HG03520 (cell line): ENCODE measurements around the gene TPM2.

Experiments used
- ATAC-seq: cut with Tn5 transposase; IDR thresholded peaks from one replicate; pipeline ENCODE4 v1.9.1; 2021; ENCODE audit warnings: mild to moderate bottlenecking, moderate library complexity; ENCODE audit not compliant: unreplicated experiment

TPM2 gene

GRCh38 chr9:35689542-35690293 is at the start of gene TPM2:
Gene TPM2, minus strand, starts transcription at chr9:35689925. Its CDS starts 108 bp downstream, at chr9:35689817.
- ATAC-seq = no peak

DNA sequence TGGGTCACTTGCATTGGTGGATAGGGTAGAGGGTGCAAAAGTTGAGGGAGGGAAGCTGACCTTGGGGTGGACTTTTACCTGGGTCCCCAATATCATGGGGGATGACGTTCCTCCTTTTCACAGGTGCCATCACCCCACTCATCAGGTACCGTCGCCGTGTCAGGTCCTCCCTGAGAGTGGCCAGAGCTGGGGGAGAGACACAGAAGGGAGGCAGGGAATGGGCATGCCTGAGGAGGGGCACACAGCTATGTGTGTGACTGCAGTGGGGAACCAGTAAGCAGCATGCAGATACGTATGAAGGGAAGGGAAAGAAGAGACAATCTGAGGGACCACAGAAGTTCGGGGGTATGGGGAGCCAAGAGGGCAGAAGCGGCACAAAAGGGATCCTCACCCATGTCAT is 49.2 kb upstream of the TPM2 start:
- ATAC-seq = no peak

DNA sequence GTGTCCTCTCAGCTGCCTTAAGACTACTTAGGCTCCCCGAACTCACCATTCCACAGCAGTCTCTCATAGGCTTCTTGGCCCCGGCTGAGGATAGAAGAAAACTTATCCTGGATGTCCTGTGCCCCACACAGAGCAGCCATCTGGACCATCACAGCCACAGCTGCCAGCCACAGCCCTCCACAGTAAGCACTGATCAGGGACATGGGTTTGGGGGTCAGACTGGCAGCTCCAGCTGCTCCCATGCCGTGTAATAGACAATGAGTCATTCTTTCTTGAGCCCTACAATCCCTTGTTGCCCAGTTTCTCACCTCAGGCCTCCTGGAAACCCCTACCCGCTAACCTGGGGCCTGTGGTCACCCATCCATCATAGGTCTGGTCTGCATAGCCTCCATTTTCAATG is 48.5 kb upstream of the TPM2 start:
- ATAC-seq = no peak

GRCh38 chr9:35737143-35737542 is 47.4 kb upstream of the TPM2 start:
- ATAC-seq = no peak

DNA sequence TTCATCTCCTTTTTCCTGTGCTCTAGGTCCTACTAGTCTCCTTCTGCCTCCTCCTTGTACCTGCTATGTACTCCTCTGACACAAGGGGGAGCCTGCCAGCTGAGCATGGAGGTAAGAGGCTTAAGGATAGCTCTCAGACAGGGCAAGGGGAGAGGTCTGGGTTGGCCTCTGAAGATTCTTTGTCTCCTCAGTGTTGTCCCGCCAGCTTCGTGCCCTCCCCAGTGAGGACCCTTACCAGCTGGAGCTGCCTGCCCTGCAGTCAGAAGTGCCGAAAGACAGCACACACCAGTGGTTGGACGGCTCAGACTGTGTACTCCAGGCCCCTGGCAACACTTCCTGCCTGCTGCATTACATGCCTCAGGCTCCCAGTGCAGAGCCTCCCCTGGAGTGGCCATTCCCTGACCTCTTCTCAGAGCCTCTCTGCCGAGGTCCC is 46.5 kb upstream of the TPM2 start:
- ATAC-seq = no peak

- no peak for ATAC-seq
Measured at GRCh38 chr9:35734096-35734495, 44.4 kb upstream of the TPM2 start.

- peak; percentile 6 for ATAC-seq
Measured at GRCh38 chr9:35732800-35733541, 43.2 kb upstream of the TPM2 start.

GRCh38 chr9:35732185-35732799 is 42.6 kb upstream of the TPM2 start, which contains the start of the genes CREB3 and TLN1:
Gene CREB3, plus strand, starts transcription at chr9:35732666. Its CDS starts 107 bp downstream, at chr9:35732773.
Gene TLN1, minus strand, starts transcription at chr9:35732195. Its CDS starts 6,501 bp downstream, at chr9:35725694.
- ATAC-seq = peak; percentile 68

- ATAC-seq = no peak
Measured at GRCh38 chr9:35731415-35732184, 41.9 kb upstream of the TPM2 start.

GRCh38 chr9:35730486-35730854 is 40.7 kb upstream of the TPM2 start:
- ATAC-seq = no peak

DNA sequence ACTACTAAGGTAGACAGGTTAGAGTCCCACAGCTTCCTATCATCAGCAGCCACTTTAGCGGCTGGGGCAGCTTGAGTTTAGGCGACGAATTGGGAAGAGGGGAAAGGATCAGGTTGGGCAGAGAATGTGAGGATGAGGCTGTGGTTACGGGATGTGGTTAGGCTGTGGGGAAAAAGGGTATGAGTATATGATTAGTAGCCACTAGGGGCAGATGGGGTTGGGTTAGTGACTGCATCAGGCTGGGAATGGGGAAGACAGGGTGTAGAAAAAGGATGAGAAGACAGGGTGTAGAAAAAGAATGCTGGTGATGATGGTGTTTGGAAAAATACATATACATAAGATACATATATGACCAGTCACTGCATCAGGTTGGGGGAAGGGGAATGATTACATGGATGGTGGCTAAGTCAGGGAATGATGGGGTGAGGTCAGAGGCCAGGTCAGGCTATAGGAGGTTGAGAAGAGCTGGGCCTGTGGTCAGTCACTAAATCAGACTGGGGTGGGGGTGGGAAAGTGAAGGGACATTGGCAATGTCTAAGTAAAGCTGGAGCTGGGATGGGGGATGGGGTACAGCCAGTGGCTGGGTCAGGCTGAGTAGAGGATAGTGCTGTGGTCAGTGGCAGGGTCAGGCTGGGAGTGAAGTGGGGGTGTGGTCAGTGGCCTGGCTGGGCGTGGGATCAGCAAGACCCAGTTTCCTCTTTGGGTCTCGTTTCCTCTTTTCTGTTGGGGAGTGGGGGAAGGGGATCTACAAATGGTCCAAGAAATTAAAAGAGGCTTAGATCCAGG is 40.2 kb upstream of the TPM2 start:
- no peak for ATAC-seq

- no peak for ATAC-seq
Measured at GRCh38 chr9:35729101-35729500, 39.4 kb upstream of the TPM2 start.

- ATAC-seq = no peak
Measured at GRCh38 chr9:35728041-35728971, 38.6 kb upstream of the TPM2 start.

DNA sequence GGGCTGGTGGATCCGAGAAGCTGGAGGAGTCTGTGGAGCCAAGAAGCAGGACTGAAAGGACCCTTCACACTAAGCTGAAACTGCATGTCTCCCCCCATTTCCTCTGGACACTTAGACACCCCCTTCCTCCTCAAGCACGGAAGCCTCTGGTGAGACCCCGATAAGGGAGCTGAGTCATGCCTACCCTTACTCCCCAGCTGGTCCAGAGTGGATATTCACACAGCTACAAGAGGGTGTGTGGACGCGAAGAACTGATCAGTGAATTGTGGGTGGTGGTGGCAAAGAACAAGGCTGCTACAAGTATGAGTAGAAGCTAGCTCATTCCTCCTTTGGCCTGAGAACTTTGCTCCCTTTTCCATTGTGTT is 37.9 kb upstream of the TPM2 start:
- no peak for ATAC-seq

- ATAC-seq = no peak
Measured at GRCh38 chr9:35726931-35727330, 37.2 kb upstream of the TPM2 start.

GRCh38 chr9:35725362-35725761 is 35.6 kb upstream of the TPM2 start:
- ATAC-seq = no peak

DNA sequence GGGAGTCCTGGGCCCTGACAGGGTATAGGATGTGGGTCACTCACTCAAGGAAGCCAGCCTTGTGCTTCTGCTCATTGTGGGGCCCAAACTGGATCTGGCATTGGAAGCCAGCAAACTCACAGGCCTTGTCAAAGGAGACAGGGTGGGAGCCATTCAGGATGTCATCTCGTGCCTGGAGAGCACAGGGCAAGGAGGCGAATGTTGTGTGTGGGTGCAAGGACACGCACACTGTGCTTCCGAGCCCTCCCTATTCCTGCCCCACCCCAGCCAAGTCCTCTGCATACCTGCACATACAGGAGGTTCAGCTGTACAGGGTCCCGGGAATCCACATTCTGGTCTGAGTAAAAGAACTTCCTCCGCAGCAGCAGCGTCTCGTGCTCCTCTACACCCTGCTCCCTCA is 34.2 kb upstream of the TPM2 start:
- ATAC-seq = no peak

GRCh38 chr9:35723426-35723825 is 33.7 kb upstream of the TPM2 start:
- no peak for ATAC-seq

- ATAC-seq = no peak
Measured at GRCh38 chr9:35719546-35719945, 29.8 kb upstream of the TPM2 start.
